Effector CD8-positive, alpha-beta T cell (primary cell): Measurements from ENCODE around the gene AGMAT.

Source experiments
- DNase-seq: peaks from one replicate; lab custom pipeline; 2025; lab: John Stamatoyannopoulos, UW
- total RNA-seq, 4 experiments: gene quantifications; one replicate each; lab custom pipeline; 2026; lab: John Stamatoyannopoulos, UW

Gene AGMAT
- 4.8 to 19.4 (median 6.7) reads per million in 4 experiments for total RNA-seq

DNA sequence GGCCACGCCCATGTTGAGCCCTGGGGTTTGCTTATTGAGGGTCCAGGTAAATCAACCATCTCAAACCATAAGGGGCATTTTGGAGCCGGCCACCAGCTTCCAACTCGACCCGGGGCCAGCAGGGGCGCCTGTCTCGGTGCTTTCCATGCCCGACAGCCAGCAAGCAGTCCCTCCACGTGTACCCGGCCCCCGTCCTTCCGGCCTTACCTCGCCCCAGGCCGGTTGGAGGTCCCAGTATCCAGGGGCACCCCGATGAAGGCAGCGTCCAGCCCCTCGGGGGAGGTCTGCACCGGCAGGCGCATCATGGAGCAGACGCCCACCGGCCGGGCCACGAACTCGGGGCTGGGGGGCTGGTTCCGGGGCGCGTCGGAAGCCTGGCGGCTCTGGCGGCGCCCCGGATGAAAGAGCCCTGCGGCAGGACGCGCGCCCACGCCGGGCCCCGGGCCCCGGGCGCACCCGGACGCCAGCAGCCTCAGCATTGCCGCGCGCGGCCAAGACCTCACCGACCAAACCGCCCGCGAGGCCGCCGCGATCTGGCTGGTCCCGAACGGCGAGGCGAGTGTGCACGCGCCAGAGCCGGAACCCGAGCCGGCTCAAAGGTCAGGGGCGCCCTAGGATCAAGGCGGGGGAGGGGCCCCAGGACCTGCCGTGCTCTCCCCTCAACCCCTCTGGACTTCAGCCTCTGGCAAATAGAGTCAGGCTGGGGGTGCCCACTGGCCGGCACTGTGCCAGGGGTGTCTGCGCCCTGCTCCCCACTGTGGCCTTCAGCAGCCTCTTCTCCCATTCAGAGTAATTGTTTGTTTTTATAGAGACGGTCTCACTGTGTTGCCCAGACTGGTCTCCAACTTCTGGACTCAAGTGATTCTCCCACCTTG is at the start of gene AGMAT:
Gene AGMAT (minus strand): TSS at position 563 of the 875 bp plus-strand sequence. CDS start 84 bp downstream, at position 479.
- peak; percentile 9 for DNase-seq

DNA sequence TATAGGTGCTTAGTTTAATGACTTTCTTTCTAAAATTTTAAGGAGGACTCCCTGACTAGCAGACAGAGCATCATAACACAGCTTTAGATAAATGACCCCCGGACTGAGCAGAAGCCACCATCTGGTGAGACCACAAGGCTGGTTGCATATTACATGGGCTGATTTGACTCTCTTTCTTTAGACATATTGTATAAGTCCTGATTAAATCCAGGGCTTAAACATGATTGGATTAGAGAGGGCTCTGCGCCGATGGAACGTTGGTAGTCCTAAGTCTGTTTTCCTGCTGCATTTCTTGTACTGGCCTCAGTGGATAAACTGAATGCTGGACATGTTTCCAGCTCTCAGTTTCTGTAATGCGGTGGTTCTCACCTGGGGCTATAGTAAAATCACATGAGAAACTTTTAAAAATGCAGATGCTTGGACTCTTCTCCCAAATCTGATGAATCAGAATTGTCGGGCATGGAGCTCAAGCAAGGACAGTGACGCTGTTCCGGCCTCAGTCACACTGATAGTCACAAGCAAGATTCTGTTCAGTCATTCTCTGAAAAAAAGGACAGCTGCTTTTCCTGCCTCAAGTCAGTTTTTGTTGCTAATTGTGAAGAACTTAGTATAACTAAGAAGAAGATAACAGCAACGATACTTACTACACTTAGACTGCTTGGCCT is 49.0 kb upstream of the AGMAT start:
- no peak for DNase-seq

- DNase-seq, result no peak
Observed at GRCh38 chr1:15628003-15628402, 43.2 kb upstream of the AGMAT start.

GRCh38 chr1:15627343-15627988 is 42.6 kb upstream of the AGMAT start:
- no peak for DNase-seq

GRCh38 chr1:15626269-15626950 is 41.6 kb upstream of the AGMAT start:
- no peak for DNase-seq

DNA sequence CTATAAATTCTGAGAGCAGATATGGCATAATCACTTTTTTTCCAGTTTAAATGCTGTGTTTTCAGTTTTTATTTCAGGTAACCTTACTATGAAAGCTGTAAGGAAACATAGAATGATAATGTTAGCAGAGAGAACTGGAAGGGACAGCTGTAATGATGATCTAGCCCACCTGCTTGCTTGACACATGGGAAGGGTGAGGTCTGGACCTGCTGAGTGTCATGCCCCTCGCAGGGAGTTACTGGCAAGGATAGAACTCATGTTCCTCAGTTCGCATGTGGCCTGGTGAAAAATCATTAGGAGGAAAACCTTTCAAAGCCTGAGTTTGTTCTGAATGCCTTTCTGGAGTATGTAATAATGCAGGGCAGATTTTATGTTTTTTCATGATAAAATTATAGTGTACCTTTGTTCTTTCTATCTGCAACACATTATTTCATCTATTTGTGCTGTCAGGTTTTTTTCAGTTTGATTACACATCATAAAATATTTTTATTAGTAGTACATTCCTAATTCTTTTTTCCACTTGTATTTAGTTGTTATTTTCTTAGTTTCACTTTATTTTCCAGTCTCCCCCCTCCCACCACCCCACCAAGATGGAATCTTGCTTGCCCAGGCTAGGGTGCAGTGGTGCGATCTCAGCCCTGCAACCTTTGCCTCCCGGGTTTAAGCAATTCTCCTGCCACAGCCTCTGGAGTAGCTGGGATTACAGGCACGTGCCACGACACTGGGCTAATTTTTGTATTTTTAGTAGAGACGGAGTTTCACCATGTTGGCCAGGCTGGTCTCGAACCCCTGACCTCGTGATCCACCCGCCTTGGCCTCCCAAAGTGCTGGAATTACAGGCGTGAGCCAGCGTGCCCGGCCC is 40.4 kb upstream of the AGMAT start:
- no peak for DNase-seq

DNA sequence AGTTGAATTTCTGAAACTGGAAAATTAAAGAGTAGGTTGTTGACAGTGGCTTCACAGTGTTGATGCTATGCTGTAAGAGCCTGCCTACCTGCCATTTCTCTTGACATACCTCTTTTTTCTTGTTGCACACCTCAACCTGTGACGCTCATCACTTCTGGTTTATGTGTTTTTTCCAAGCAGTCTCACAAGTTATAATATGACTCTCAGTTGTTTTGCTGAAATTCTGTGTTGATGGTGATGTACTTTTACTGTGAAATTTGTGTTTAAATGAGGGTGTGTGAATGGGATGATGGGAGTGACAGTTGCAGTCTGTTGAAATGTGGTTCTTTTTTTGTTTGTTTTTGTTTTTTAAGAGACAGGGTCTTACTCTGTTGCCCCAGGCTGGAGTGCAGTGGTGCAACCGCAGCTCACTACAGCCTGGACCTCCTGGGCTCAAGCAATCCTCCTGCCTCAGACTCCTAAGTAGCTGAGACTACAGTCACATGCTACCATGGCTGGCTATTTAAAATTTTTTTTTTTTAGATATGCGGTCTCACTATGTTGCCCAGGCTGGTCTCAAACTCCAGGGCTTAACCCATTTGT is 39.4 kb upstream of the AGMAT start:
- no peak for DNase-seq

GRCh38 chr1:15623435-15623834 is 38.6 kb upstream of the AGMAT start:
- no peak for DNase-seq

DNA sequence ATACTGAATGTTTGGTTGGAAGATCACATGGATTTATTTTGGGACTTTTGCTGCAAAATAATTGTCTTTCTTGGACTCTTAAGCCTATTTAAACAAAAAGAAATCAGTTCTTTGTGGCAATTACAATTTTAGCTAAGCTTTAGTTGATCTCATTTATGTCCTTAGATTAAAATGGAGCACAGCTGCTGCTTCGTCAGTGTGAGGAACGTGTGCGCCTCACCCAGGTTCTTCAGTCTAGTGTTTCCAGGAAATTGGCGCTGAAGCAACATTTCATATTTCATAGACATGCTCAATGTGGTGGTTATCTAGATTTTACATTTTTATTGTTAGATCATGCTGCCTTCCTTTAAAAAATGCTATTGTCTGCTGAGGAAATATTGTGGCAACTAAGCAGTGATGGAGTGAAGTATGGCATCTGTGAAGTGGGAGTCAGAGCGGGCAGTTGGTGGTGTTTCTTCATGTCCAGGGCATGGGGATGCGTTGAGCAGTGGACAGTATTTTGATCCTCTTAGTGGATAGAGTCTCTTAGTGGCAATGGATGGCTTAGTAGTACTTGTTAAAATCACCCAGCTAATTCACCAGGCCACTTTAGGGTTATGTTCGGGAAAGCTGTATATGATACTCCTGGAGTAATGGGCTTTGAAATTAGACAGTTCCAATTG is 38.0 kb upstream of the AGMAT start:
- no peak for DNase-seq

- no peak for DNase-seq
Observed at GRCh38 chr1:15621975-15622374, 37.1 kb upstream of the AGMAT start.

DNA sequence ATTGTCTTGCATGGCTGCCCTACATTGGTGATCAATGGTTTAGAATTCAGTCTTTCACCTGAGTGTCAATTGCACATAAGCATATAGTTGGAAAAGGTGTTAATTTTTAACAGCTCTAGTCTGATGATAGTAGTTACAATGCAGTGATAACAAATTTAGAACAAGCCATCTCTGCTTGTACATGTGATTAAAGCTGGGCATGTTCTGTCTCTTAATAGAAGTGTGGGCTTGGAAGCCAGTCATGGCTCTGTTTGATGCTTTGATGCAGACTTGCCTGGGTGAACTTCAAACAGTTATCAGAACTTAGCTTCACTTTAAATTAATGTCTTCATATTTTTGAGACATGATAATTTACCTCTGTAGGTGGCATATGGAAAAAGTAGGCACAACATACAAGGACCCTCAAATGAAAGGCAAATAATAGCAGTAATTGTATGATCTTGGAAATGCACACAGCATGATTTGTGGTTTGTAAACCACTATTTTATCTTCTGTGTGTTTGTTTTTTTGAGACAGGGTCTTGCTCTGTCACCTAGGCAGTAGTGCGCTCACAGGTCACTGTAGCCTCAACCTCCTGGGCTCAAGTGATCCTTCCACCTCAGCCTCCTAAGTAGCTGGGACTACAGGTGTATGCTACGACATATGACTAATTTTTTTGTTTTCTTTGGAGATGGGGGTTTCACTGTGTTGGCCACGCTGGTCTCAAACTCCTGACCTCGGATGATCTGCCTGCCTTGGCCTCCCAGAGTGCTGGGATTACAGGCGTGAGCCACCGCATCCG is 36.2 kb upstream of the AGMAT start:
- DNase-seq, result no peak

- no peak for DNase-seq
Observed at GRCh38 chr1:15620155-15620545, 35.3 kb upstream of the AGMAT start.

- no peak for DNase-seq
Observed at GRCh38 chr1:15618655-15619525, 34.0 kb upstream of the AGMAT start.

DNA sequence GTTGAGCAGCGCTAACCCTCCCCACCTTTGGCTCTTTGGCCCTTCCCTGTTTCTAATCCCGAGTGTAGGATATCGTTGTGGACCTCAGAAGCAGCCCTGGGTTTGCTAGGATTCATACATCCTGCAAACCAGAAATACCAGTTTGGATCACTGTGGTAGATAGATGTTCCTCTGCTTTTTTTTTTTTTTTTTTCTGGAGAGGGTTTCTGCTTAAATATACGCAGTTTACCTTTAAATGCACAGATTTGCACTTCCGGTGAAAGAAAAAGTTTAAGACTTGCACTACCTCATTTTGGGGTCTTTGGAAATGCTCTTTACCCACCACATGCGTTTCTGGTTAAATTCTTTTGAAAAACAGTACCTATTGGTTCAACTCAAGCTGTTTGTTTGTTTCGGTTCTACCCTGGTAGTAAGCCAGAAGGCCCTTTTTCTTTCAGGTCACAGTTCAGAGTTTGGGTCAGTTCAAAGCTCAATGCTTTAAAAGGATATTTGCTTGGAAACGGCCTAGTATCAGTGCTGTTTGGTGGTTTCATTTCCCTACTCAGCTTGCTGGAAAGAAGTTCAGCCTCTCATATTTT is 33.3 kb upstream of the AGMAT start:
- DNase-seq, result no peak

DNA sequence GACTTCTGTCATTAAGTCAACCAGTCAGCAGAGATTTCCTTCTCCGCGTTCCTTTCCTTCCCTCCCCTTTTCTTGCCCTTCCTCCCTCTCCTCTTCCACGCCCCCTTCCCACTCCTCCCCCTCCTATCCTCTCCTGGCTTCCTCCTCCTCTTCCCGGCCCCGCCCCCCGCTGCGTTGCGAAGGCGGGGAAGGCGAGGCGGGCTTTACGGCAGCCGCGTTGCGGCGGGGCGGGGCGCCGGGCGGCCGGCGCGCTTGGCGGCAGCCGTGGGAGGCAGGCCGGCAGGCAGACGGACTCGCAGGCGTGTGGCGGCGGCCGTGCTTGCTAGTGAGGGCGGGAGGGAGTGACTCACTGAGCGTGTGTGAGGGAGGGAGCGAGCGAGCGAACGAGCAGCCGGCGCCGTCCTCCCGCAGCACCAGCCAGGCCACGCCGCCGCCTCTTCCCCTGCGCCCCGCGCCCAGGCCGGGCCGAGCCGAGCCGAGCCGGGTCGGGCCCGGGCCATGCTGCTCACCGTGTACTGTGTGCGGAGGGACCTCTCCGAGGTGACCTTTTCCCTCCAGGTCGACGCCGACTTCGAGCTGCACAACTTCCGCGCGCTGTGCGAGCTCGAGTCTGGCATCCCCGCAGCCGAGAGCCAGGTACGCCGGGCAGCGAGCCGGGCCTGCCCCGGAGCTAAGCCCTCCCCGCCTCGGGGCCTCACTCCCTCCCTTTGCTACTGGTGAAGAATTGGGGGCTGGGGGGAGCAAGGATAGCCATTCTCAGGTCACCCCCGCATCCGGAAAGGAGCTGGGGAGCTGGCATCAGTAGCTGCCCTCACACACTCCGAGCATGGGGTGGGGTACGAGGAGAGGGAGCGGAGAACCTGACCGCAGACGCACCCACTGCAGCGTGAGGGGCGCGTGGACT is 32.6 kb upstream of the AGMAT start, which contains the start of gene DDI2:
Gene DDI2 (plus strand): TSS at position 286 of the 904 bp plus-strand sequence. CDS start 213 bp downstream, at position 499.
- peak; percentile 94 for DNase-seq

GRCh38 chr1:15616373-15617172 is 31.7 kb upstream of the AGMAT start:
- DNase-seq, result no peak
